HG03139 (cell line): Measurements from ENCODE around the gene DRICH1.
"Not testable (repeated sequence)": the region's sequence is repeated elsewhere in the genome, so short reads cannot be mapped to it uniquely, and the experiment has no call there.

Experiments used
- ATAC-seq: cut with Tn5 transposase; IDR thresholded peaks from one replicate; pipeline ENCODE4 v1.9.1; 2021; ENCODE audit not compliant: unreplicated experiment

The DRICH1 gene

GRCh38 chr22:23569716-23570115, 62.4 kb downstream of the DRICH1 start:
- ATAC-seq, result no peak

DNA sequence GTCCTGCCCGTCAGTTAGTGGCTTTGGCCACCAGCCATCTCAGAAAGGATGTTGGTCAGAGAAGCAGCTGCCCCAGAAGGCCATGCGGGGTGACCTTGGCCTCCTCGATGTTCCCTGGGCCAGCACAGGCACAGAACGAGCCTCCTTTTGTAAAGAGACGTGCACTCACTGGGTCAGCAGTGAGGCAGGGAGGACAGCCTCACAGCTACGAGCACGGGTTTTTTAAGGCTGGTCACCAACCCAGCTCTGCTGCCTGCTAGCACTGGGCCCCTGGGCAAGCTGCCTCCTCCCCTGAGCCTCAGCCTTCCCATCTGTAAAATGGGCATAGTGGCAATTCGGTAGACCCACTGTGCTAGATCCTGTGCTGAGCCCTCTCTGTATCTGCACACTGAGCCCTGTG, 62.8 kb downstream of the DRICH1 start:
- no peak for ATAC-seq

DNA sequence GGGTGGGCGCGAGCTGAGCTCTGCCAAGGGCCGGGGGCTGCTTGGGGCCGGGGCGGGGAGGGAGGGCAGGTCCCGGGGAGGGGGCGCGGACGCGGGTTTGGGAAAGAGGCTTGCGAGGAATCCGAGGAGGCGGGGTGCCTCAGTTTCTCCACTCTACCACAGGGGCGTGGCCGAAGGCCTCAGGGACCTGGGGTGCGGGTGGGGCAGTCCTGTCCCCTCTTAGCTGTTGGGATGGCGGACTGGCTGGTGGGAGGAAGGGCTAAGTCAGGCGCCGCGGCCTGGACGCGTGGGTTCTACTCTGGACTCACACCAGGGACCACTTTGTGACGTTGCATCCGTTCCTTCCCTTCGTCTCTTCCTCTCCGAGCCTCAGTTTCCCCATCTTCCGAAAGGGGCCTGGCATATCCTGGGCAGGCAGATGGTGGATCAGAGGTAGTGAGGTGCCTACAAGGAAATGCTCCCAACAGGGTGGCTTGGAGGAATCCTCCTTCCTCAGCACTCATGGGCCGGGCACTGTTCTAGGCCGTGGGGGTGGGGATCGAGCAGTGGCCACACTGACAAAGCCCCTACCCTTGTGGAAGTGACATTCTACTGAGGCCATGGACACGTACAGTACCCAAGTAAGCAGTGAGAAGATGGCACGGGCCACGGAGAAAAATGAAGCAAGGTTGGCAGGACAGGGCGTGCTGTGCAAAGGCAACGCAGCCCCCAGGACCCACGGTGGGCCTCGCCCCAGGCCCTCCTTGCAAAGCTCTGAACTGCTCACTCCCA, 65.2 kb downstream of the DRICH1 start:
- ATAC-seq, result no peak

GRCh38 chr22:23565915-23566704, 66.0 kb downstream of the DRICH1 start:
- no peak for ATAC-seq

- no peak for ATAC-seq
Measured at GRCh38 chr22:23565305-23565914, 66.7 kb downstream of the DRICH1 start.

- no peak for ATAC-seq
Measured at GRCh38 chr22:23564276-23564675, 67.8 kb downstream of the DRICH1 start.

DNA sequence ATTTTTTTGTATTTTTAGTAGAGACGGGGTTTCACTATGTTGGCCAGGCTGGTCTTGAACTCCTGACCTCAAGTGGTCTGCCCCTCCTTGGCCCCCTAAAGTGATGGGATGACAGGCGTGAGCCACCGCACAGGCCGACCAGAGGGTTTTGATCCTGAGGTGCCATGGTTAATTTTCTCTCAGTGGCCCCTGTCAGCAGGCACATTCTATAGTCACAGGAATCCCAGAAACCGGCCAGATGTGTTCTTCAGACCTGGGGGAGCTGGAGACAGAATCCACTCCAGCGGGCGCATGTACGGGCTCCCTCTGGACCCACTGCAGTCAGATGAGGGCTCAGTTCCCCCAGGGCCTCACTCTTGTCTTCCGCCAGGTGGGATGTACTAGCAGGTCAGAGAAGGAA, 69.0 kb downstream of the DRICH1 start:
- no peak for ATAC-seq

- ATAC-seq, result no peak
Measured at GRCh38 chr22:23562186-23562585, 69.9 kb downstream of the DRICH1 start.

DNA sequence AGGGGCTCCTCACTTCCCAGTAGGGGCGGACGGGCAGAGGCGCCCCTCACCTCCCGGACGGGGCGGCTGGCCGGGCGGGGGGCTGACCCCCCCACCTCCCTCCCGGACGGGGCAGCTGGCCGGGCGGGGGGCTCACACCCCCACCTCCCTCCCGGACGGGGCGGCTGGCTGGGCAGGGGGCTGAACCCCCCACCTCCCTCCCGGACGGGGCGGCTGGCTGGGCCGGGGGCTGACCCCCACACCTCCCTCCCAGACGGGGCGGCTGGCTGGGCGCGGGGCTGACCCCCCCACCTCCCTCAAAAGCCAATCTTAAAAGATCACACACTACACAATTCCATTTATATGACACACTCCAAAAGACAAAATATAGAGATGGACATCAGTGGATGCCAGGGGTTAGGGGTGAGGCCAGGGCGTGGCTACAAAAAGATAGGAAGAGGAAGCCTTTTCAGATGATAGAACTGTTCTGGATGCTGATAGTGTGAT, 71.1 kb downstream of the DRICH1 start:
- not testable (repeated sequence) for ATAC-seq

DNA sequence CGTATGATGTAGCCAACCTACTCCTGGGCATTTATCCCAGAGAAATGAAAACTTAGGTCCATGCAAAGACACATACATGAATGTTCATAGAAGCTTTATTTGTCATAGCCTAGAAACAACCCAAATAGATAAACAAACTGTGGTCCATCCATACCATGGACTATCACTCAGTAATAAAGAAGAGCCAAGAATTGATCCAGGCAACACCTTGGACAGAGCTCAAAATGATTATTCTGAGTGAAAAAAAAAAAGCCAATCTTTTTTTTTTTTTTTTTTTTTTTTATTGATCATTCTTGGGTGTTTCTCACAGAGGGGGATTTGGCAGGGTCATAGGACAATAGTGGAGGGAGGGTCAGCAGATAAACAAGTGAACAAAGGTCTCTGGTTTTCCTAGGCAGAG, 71.9 kb downstream of the DRICH1 start:
- not testable (repeated sequence) for ATAC-seq
